Activated naive CD4-positive, alpha-beta T cell treated with Interleukin-2 at 50 U/mL for 16 hours (primary cell): ENCODE measurements around the gene SEMA5A.

Source experiments
- DNase-seq: peaks from one replicate; pipeline ENCODE4 v3.0.0-alpha.2; 2020

The SEMA5A gene

GRCh38 chr5:9473624-9474023 lies 72.3 kb downstream of the SEMA5A start:
- no peak for DNase-seq

DNA sequence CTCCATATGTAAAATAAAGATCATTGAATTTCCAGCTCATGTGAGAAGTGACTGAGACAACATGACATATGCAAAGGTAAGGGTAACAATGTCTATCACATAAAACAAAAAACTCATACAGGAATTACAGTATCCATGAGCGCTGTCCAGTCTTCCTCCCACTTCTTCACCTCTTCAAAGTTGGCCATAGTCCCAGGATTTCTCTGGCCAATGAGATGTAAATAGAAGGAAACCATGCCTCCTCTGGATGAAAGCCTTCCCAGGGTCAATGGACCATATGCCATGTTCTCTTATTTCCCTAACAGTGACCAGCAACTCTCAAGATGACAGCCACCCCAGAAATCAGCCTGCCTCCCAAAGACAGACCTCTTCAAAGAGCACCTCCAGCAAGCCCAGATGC lies 75.5 kb downstream of the SEMA5A start:
- DNase-seq, result no peak

DNA sequence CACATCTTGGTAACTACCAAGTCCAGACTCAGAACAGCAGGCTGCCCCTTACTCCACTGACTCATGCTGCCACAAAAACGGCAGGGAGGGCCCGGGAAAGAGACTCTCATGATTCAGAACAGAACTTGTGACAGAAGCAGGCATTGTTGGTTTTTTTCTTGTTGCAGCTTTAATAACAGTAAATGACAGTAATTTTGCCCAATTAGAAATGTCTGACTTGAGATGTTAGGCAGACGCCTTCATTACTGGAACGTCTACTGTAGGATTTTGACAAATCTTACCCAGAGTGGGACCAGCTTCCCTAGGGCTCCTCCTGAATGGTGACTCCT lies 77.9 kb downstream of the SEMA5A start:
- DNase-seq, result no peak

GRCh38 chr5:9467199-9468059 lies 78.4 kb downstream of the SEMA5A start:
- no peak for DNase-seq

- DNase-seq, result no peak
These were observed 79.2 kb downstream of the SEMA5A start for GRCh38 chr5:9466697-9467096.

DNA sequence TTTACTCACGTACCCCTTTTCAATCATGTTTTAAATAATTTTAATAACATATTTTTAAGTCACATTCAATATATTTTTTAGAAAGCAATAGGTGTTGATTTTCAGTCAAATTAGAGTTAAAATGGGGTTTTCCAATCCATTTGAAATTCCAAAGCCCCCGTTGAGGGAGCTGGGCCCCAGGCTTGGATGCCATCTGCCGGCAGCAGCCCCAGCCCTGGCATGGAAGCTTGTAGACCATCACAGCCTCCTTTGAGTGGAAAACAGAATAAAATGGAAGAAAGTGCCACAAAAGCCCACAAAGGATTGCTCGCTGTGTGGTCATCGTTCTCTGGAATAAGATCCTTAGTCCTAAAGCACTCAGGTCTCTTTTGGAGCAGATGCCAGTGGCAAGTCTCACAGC lies 81.4 kb downstream of the SEMA5A start:
- no peak for DNase-seq

- no peak for DNase-seq
These were observed 83.8 kb downstream of the SEMA5A start for GRCh38 chr5:9462109-9462508.

DNA sequence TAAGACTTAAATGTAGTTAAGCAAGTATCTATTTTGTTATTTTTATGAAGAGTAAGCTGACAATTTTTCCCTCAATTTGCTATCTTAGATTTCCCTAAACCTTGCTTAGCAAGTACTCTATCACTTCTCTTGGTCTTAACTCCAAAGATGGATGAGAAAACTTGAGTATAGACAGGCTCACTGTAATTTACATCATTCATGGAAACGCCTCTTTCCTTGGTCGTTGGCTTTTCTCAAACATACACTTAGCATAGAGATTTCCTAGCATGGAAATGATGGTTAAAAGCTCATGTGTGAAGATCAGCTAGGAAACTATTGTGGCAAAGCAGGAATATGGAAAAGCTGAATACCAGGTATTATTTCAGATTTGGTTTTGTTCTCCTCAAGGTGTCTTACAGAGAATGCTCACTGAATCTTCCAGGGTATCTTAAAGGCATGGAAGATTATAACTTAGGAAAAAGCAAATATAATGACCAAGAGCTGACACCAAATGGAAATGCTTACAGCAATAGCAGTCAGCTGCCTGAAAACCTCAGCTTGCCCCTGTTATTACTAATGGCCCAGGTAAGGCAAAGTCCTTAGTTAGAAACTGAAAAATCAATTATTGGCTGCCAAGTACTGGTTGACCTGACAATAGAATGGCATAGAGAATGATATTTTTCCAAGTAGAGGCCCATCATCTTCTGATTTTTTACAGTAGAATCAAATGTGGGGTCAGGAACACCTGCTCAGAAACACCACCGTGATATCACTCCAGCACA lies 84.8 kb downstream of the SEMA5A start:
- no peak for DNase-seq

GRCh38 chr5:9456435-9457042 lies 89.3 kb downstream of the SEMA5A start:
- no peak for DNase-seq

GRCh38 chr5:9455826-9456434 lies 89.9 kb downstream of the SEMA5A start:
- DNase-seq, result no peak

DNA sequence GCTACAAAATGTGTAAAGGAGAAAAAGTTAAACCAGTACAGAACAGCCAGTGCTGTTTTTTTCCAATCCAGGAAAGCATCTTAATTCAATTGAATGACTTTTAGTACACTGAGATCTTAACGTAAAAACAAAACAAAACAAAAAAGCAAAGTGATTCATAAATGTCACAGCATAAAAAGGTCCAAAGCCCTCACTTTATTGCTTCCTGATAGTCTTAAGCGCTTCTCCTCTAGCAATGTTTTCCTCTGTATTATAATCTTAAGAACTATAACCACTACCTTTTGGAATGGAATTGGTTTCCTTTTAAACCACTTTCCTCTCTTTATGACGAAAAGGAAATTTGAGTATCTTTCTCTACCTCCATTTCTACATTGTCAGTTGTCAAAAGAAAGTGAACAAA lies 91.4 kb downstream of the SEMA5A start:
- no peak for DNase-seq

DNA sequence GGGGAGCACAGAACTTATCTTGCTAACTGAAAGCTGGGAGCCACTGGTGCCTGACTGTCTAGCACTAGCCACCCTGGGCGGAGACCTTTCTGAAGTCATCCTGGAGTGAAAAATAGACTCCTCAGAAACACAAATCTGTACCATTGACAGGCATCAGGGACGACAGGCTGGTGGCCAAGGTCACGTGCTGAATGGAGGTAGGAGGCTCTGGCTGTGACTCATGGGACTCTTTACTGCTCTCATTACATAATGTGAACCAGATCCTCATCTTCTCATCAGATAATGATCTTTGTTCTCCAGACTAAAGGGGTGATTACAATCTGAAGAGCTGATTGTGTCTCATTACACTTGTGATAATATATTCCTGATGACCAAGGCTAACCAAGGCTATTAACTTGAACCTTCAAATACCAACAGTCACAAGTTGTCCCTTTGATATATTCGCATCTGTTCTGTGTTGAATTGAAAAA lies 91.8 kb downstream of the SEMA5A start:
- DNase-seq, result no peak

DNA sequence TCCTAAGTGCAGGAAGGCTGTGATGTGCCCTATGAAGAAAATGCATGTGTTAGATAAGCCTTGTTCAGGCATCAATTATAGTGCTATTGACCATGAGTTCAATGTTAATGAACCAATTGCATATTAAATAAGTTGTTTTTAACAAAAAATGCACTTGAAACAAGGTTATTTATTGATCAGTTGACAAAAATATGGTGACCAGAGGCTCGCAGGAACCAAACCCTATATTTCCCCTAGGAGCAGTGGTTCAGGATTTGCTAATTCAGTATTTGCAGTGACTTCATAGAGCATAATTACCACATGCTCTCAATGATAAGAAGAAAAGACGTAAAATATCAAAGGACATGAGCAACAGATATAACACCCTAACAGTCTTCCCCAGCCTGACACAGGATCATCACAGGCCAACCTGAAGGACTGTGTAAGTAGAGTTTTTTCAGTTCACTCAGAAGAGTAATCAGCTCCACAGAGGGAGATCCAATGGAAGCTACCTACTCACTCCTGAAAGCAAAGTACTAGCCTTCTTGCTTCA lies 92.3 kb downstream of the SEMA5A start:
- no peak for DNase-seq

DNA sequence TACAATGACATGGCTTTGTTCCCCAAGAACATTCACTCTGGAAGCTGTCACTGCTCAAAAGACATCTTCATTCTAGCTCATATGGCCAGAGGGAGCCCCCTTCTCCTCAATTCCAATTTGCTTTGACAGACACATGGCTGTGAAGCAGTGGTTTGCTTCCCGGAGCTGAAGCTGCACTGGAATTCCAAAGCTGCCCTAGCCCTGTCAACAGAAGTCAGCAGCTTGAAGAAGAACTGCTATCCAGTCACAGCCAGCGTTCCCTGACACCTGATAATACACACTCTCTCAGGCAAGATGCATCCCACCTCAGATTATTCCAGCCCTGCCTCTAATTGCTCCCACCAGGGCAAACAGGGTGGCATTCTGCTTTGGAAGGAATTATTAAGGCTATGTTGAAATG lies 93.7 kb downstream of the SEMA5A start:
- no peak for DNase-seq

GRCh38 chr5:9451037-9451436 lies 94.8 kb downstream of the SEMA5A start:
- DNase-seq, result no peak

DNA sequence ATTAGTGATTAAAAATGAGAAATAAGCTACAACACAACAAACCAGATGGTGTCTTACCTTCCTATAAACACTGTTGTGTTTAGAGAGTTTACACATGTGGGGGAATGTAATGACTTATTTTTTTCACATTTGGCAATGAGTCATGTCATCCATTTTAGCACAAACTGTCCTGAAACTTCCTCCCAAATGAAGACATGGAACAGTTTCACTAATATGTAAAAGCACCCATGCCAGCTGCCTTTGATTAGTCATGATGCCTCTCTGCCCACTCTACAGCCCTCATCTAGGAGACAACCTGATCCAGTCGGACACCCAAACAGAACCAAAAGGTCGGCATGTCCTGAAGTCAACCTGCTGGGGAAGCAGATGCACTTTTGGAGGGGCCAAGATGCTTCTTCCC lies 98.2 kb downstream of the SEMA5A start:
- no peak for DNase-seq

GRCh38 chr5:9445826-9446388 lies 100.0 kb downstream of the SEMA5A start:
- no peak for DNase-seq

DNA sequence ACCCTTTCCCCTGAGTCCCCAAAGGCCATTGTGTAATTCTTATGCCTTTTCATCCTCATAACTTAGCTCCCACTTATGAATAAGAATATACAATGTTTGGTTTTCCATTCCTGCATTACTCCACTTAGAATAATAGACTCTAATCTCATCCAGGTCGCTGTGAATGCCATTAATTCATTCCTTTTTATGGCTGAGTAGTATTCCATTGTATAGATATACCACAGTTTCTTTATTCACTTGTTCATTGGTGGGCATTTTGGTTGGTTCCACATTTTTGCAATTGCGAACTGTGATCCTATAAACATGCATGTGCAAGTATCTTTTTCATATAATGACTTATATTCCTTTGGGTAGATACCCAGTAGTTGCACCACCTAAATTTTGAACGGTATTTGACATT lies 101.5 kb downstream of the SEMA5A start:
- no peak for DNase-seq

- DNase-seq, result no peak
These were observed 104.3 kb downstream of the SEMA5A start for GRCh38 chr5:9441610-9442009.

DNA sequence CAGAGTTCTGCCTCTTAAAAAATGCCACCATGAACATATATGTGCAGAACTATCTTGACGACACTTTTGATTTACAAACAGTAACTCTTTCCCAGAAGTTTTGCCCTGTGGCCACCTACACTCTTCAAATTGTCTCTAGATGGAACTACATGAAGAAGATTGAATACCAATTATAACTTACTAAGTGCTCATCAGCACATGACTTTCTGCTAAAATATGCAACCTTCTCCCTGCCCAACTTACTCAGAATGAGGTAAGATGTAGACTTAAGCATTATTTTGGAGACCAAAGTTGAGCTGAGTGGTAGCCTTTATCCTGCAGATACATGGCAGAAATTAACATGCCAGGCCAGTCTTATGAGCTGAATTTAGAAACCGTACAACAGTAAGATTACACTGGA lies 105.4 kb downstream of the SEMA5A start:
- DNase-seq, result no peak

DNA sequence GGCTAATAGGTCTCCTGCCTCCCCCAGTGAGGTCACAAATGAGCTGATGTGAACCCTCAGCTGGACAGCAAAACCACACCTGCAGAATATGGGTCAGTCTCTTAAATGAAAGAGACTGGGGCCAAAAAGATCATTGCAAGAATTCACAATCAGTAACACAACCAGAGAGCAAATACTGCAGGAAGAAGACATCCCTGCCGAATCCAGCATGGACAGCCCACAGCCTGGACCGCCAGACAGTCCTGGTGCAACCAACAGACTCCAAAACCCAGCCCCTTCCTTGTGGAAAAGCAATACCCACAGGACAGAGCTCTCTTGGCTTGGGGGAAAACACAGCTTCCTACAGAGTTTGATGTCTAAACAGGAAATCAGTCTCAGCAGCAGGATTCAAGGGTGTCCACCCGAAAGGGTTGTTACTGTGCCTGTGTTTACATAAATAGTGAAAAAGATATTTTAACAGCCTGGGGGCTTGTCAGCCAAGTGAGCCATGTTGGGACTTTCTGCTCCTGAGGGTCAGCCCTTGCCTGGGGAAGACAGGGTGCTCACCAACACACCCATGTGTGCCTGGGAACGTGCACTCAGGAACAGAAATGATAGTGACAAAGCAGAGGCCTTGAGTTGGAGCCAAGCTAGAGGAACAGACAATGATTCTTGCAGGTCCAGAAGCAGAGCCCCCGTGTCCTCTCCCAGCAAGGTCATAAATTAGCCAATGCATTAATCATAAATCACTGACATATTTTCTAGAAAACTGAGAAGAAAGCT lies 106.2 kb downstream of the SEMA5A start:
- no peak for DNase-seq
